GM18505 (cell line): ENCODE results near the gene PASD1.
"Not testable (repeated sequence)": the region's sequence is repeated elsewhere in the genome, so short reads cannot be mapped to it uniquely, and the experiment has no call there.

Experiments
- ATAC-seq: cut with Tn5 transposase; IDR thresholded peaks from one replicate; pipeline ENCODE4 v1.9.1; 2021; ENCODE audit not compliant: unreplicated experiment
- POLR2A ChIP-seq: IDR thresholded peaks from 4 replicates; pipeline ENCODE4 v1.6.1; 2011; ENCODE audit warnings: borderline replicate concordance; ENCODE audit not compliant: insufficient read depth, insufficient read length; ENCODE audit errors: extremely low read depth

The PASD1 gene

DNA sequence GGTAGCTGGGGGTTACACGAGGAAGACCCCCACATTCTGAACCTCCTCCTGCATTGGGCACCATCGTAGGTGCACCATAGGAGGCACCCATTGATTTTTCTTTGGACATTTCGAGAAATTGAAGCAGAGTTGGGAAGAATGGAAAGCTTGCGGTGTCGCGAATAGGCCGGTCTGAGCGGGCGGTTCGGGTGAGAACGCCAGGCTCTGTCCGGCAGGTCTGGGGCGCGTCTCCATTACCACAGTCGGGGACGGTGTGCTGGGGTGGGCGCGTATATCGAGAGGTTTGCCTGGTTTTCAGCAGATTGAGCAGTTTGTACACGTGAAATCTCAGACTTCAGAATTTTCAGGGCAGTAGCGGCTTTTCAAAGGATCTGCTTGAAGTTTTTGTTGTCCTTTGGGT, 560 bp downstream of the PASD1 start:
- no peak for TF ChIP-seq POLR2A
- no peak for ATAC-seq

DNA sequence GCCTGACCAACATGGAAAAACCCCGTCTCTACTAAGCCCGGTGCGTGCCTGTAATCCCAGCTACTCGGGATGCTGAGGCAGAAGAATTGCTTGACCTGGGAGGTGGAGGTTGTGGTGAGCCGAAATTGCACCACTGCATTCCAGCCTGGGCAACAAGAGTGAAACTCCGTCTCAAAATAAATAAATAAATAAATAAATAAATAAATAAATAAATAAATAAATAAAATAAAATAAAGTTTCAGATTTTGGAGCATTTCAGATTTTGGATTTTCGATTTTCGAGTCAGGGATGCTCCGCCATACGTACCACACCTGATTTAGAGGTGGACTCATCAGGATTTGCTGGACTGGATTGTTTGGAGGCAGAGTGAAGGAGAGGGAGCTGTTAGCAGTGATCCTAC, 3.4 kb downstream of the PASD1 start:
- not testable (repeated sequence) for ATAC-seq

GRCh38 chrX:151570561-151570960, 7.1 kb downstream of the PASD1 start:
- no peak for TF ChIP-seq POLR2A
- ATAC-seq: no peak

DNA sequence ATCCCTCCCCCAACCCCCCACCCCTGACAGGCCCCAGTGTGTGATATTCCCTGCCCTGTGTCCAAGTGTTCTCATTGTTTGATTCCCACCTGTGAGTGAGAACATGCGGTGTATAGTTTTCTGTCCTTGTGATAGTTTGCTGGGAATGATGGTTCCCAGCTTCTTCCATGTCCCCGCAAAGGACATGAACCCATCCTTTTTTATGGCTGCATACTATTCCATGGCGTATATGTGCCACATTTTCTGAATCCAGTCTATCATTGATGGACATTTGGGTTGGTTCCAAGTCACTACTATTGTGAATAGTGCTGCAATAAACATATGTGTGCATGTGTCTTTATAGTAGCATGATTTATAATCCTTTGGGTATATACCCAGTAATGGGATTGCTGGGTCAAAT, 29.9 kb downstream of the PASD1 start:
- not testable (repeated sequence) for ATAC-seq

GRCh38 chrX:151596282-151596681, 32.8 kb downstream of the PASD1 start:
- no peak for TF ChIP-seq POLR2A
- ATAC-seq: no peak

GRCh38 chrX:151604931-151605330, 41.5 kb downstream of the PASD1 start:
- no peak for ATAC-seq
- no peak for TF ChIP-seq POLR2A

- ATAC-seq: no peak
- no peak for TF ChIP-seq POLR2A
Measured at GRCh38 chrX:151609222-151609621, 45.7 kb downstream of the PASD1 start.

GRCh38 chrX:151621422-151621821, 57.9 kb downstream of the PASD1 start:
- TF ChIP-seq POLR2A: no peak
- ATAC-seq: no peak

GRCh38 chrX:151624677-151625076, 61.2 kb downstream of the PASD1 start:
- ATAC-seq: no peak

GRCh38 chrX:151631822-151632221, 68.3 kb downstream of the PASD1 start:
- no peak for ATAC-seq
- no peak for TF ChIP-seq POLR2A

More at GRCh38 chrX:151624677-151625076, 61.2 kb downstream of the PASD1 start:
- no peak for TF ChIP-seq POLR2A

DNA sequence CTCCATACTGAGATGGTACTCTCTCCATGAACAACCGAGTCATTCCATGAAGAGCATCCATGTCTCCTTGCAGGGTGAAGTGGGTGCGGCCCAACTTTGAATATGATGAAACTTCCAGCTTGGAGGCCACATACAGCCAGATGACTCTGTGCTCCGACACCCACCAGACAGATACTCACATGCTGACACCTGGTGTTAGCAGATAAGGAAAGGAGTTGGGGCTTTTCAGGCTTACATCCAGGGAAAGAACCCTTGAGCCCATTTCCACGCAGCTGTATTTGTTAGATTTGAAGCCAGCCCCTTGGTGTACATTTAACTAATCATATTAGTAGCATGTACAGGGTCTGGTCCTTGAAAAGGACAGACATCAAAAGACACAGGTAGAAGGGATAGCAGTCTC, 69.7 kb downstream of the PASD1 start:
- ATAC-seq: no peak

GRCh38 chrX:151634937-151635336, 71.5 kb downstream of the PASD1 start:
- TF ChIP-seq POLR2A: no peak
- ATAC-seq: no peak

More for the DNA sequence above, 69.7 kb downstream of the PASD1 start:
- no peak for TF ChIP-seq POLR2A

GRCh38 chrX:151641564-151641963, 78.1 kb downstream of the PASD1 start:
- no peak for ATAC-seq

GRCh38 chrX:151675121-151675746, 111.8 kb downstream of the PASD1 start:
- no peak for TF ChIP-seq POLR2A
- no peak for ATAC-seq

More at GRCh38 chrX:151641564-151641963, 78.1 kb downstream of the PASD1 start:
- TF ChIP-seq POLR2A: no peak

DNA sequence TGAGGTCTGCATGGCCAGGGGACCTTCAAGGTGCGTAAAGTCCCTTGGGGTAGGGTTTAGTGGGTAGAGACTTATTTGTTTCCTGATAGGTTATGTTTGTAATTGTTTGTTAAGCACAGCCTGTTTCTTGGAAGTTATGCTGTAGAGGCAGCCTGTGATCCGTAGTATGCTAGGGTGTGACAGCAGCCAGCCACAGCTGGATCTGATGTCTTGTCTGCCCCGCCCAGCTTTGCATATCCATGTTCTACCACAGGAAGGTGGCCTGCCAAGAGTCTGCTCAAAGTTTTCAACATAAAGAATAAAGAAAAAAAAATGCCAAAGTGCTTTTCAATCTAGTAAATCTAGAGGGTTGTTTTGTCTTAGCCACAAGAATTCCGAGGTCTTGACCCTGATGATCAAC, 112.7 kb downstream of the PASD1 start:
- no peak for TF ChIP-seq POLR2A
- ATAC-seq: no peak

DNA sequence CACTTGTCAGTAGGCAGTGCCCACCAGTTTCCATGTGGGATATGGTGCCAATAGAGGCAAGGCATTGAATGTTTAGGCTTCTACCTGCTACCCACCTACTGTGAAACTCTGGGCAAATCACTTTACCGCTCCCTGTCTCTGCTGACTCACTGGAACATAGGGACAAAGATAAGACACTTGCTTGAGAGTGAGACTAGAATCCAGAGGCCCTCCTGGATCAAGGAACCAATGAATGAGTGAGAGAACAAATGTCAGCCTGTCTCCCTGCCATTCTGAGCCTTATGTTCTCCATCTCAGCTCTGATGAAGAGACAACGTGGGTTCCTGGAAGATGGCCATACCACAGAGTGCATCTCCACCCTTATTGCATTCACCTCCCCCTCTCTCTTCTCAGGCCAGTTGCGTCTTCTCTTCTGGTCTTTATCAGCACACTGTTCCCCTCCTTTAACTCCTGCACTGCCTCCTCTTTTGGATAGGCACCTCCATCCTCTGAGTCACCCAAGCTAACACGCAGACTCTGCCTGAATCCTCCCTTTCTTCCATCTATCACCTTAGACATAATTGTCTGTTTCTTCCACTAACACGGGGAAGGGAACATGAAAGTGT, 116.4 kb downstream of the PASD1 start:
- no peak for TF ChIP-seq POLR2A
- ATAC-seq: no peak

DNA sequence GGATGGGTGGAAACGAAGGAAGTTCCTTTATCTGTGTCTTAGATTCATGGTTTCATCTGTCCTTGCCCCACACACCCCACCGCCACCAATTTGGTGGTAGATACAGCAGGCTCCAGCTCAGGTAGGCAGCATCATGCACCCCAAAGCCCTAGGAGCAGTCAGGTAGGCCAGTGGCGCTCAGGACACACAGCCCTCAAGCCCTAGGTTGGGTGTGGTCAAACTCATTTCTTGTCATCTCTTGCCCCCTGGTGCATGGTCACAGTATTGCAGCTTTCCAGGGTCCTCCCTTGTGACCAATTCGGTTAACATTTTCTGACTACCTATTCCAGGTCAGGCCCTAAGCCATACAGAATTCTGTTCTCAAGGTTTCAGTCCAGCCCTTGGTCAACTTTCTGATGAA, 117.3 kb downstream of the PASD1 start:
- no peak for ATAC-seq
- no peak for TF ChIP-seq POLR2A
